B cell (primary cell): ENCODE results near the gene RGS6. TPM values are rescaled to one million over a fixed set of nuclear protein-coding genes. Genes with fewer than 3 reads are reported as not detected.

Experiments
- ATAC-seq: fragments of 200-7000 bp; cut with Tn5 transposase; one replicate; pipeline ENCODE4 v1.10.0; 2021; ENCODE audit warnings: low read depth, mild to moderate bottlenecking, moderate number of reproducible peaks, moderate library complexity
- CTCF ChIA-PET: fragments of 350-600 bp; sonication (Branson Sonifier 250); formaldehyde crosslinking; loops from one replicate; lab custom pipeline; 2021; ENCODE audit warnings: antibody characterized with exemption, inconsistent platforms; lab: Charles Lee
- POLR2A ChIA-PET: fragments of 350-600 bp; sonication (Branson Sonifier 250); formaldehyde crosslinking; loops from one replicate; lab custom pipeline; 2021; ENCODE audit warnings: antibody characterized with exemption; lab: Charles Lee
- DNase-seq: peaks from one replicate; pipeline ENCODE4 v3.0.0; 2013
- H2AFZ ChIP-seq: 2 replicates; pipeline ENCODE4 v1.6.1; 2012; ENCODE audit warnings: mild to moderate bottlenecking, low read depth, low read length; ENCODE audit not compliant: insufficient read depth, poor library complexity, severe bottlenecking
- H3K27ac ChIP-seq, 2 donors: 1 replicate in 1 of 2; 2 replicates in 1 of 2; pipeline ENCODE4 v1.5.1; 2012 to 2013; ENCODE audit warnings: low read length in 2 of 2, mild to moderate bottlenecking in 2 of 2, moderate library complexity in 1 of 2
- H3K27me3 ChIP-seq, 4 experiments: fragments of 200-600 bp in 1 of 4; sonication (generic) in 1 of 4; replicated peaks in 1 of 4; 1 replicate in 2 of 4; 2 replicates in 2 of 4; pipeline versions ENCODE4 v1.6.1 to v1.7.0; 2013 to 2016; ENCODE audit warnings: low read length in 3 of 4, mild to moderate bottlenecking in 2 of 4, mixed read lengths in 1 of 4, moderate library complexity in 1 of 4; ENCODE audit not compliant: insufficient read depth in 4 of 4, control insufficient read depth in 3 of 4; ENCODE audit errors: control extremely low read depth in 1 of 4
- H3K36me3 ChIP-seq, 2 experiments: replicated peaks in 1 of 2; 1 replicate in 1 of 2; 2 replicates in 1 of 2; pipeline versions ENCODE4 v1.6.1 to v1.7.1; 2013; ENCODE audit warnings: low read length in 1 of 2; ENCODE audit not compliant: insufficient read depth in 2 of 2, control insufficient read depth in 1 of 2; ENCODE audit errors: control extremely low read depth in 1 of 2, extremely low read depth in 1 of 2
- H3K4me1 ChIP-seq, 2 donors: fragments of 200-600 bp in 1 of 2; sonication (generic) in 1 of 2; 1 replicate in 1 of 2; 2 replicates in 1 of 2; pipeline versions ENCODE4 v1.5.1 to v1.6.1; 2013 to 2017; ENCODE audit warnings: low read length in 2 of 2; ENCODE audit not compliant: control insufficient read depth in 2 of 2, insufficient read depth in 2 of 2
- H3K4me2 ChIP-seq: replicated peaks from 2 replicates; pipeline ENCODE3; 2012; ENCODE audit warnings: mild to moderate bottlenecking, low read depth, low read length; ENCODE audit not compliant: poor library complexity, severe bottlenecking
- H3K4me3 ChIP-seq, 5 experiments: fragments of 200-600 bp in 1 of 5; sonication (generic) in 1 of 5; 1 replicate in 3 of 5; 2 replicates in 2 of 5; pipeline versions ENCODE4 v1.5.1 to v1.7.0; 2011 to 2016; ENCODE audit warnings: low read length in 4 of 5, mild to moderate bottlenecking in 4 of 5, low read depth in 2 of 5, control low read depth in 1 of 5, moderate library complexity in 1 of 5; ENCODE audit not compliant: insufficient read depth in 1 of 5; ENCODE audit errors: control extremely low read depth in 1 of 5, extremely low read depth in 1 of 5
- H3K79me2 ChIP-seq: fragments of 200-600 bp; sonication (generic); one replicate; pipeline ENCODE4 v1.6.0; 2016; ENCODE audit warnings: low read length; ENCODE audit not compliant: control insufficient read depth, insufficient read depth
- H3K9ac ChIP-seq: fragments of 200-600 bp; sonication (generic); 2 replicates; pipeline ENCODE4 v1.6.1; 2017; ENCODE audit warnings: mild to moderate bottlenecking, low read length, moderate library complexity
- H3K9me3 ChIP-seq, 3 donors: one replicate each; pipeline versions ENCODE4 v1.6.1 to v1.7.1; 2013; ENCODE audit warnings: low read length in 2 of 3; ENCODE audit not compliant: control insufficient read depth in 2 of 3, insufficient read depth in 1 of 3; ENCODE audit errors: control extremely low read depth in 1 of 3
- H4K20me1 ChIP-seq: 2 replicates; pipeline ENCODE4 v1.6.0; 2012; ENCODE audit warnings: mild to moderate bottlenecking, low read length; ENCODE audit not compliant: insufficient read depth, control insufficient read depth, poor library complexity, severe bottlenecking
- H3K27ac Mint-ChIP-seq: one replicate; pipeline ENCODE4 v1.8.0; 2021; ENCODE audit warnings: mixed read lengths
- H3K27me3 Mint-ChIP-seq: one replicate; pipeline ENCODE4 v1.8.0; 2021; ENCODE audit warnings: mixed read lengths
- H3K4me1 Mint-ChIP-seq: one replicate; pipeline ENCODE4 v1.8.0; 2021; ENCODE audit warnings: mixed read lengths
- H3K4me3 Mint-ChIP-seq: one replicate; pipeline ENCODE4 v1.8.0; 2021; ENCODE audit warnings: mixed read lengths
- H3K9me3 Mint-ChIP-seq: one replicate; pipeline ENCODE4 v1.8.0; 2022; ENCODE audit warnings: mixed read lengths; ENCODE audit not compliant: insufficient read depth
- CTCF ChIP-seq: fragments of 200-600 bp; IDR thresholded peaks from one replicate; pipeline ENCODE4 v1.8.0; 2022; ENCODE audit warnings: antibody characterized with exemption, mild to moderate bottlenecking
- EZH2 ChIP-seq: IDR thresholded peaks from 2 replicates; pipeline ENCODE4 v1.6.1; 2012; ENCODE audit warnings: borderline replicate concordance, low read depth, mild to moderate bottlenecking, moderate library complexity, low read length; ENCODE audit not compliant: insufficient read depth, poor library complexity, severe bottlenecking
- WGBS: methylation state at CpG from one replicate; pipeline ENCODE4 v1.1.5; 2013; ENCODE audit warnings: missing lambda C conversion rate; ENCODE audit not compliant: insufficient coverage; 5-methylcytosine and 5-hydroxymethylcytosine counted together
- intact Hi-C: fragments of 100-400 bp; cut with micrococcal nuclease; formaldehyde crosslinking; loops from one replicate; pipeline ENCODE4 v1.10.0; 2022
- polyA plus RNA-seq: library from polyadenylated mRNA; depleted of rRNA; stranded (reverse); fragments of >200 nt; gene quantifications from 2 replicates; pipeline ENCODE4 v1.2.3, GENCODE V29; 2012
- total RNA-seq, 2 donors: library from RNA; stranded (reverse); fragments of 120-200 nt in 1 of 2; gene quantifications; 1 replicate in 1 of 2; 2 replicates in 1 of 2; pipeline versions ENCODE4 v1.2.3 to v1.2.4, GENCODE V29; 2013 to 2022

RGS6 gene
- total and polyA plus RNA-seq, 2 donors (not counting 1 experiment from before 2014, with no cell fraction given), result 0.07 TPM; not detected in 1

GRCh38 chr14:72060917-72061316, 128.7 kb downstream of the RGS6 start:
- CTCF ChIA-PET, result no interaction called here
- H3K4me3 ChIP-seq, result no peak overlapping the region
- no peak overlapping the region for H3K27ac ChIP-seq
- H3K4me2 ChIP-seq, result no peak overlapping the region
- Mint-ChIP-seq H3K4me3 (no peak overlapping the region), H3K27ac (no peak overlapping the region), H3K9me3 (no peaks in the 10 kb centered on the region), H3K4me1 (no peaks in the 10 kb centered on the region), H3K27me3 (peaks cover 17% of the 10 kb centered on the region)
- H3K79me2 ChIP-seq, result no peaks in the 10 kb centered on the region
- ATAC-seq (no peak), DNase-seq (no peak)
- no peaks in the 10 kb centered on the region for H3K9me3 ChIP-seq
- no peaks in the 10 kb centered on the region for H3K4me1 ChIP-seq
- H3K27me3 ChIP-seq, result no peaks in the 10 kb centered on the region
- H3K36me3 ChIP-seq, result no peaks in the 10 kb centered on the region
- TF ChIP-seq CTCF (no peak), EZH2 (no peak)
- no CpG with 5 or more reads among the region's 1 CpG for WGBS
- no peak overlapping the region for H3K9ac ChIP-seq
- no peaks in the 10 kb centered on the region for H4K20me1 ChIP-seq
- POLR2A ChIA-PET, result no interaction called here
- intact Hi-C loops, result no loop called here
- no peak overlapping the region for H2AFZ ChIP-seq

GRCh38 chr14:72061718-72062117, 129.5 kb downstream of the RGS6 start:
- intact Hi-C loops, result no loop called here
- Histone ChIP-seq H4K20me1 (no peaks in the 10 kb centered on the region), H3K79me2 (no peaks in the 10 kb centered on the region), H3K9ac (no peak overlapping the region), H3K9me3 (no peaks in the 10 kb centered on the region), H3K4me3 (no peak overlapping the region), H3K27ac (no peak overlapping the region), H3K27me3 (no peaks in the 10 kb centered on the region), H3K4me1 (no peaks in the 10 kb centered on the region), H2AFZ (no peak overlapping the region), H3K4me2 (no peak overlapping the region), H3K36me3 (no peaks in the 10 kb centered on the region)
- Mint-ChIP-seq H3K9me3 (no peaks in the 10 kb centered on the region), H3K27me3 (peaks cover 14% of the 10 kb centered on the region), H3K4me3 (no peak overlapping the region), H3K27ac (no peak overlapping the region), H3K4me1 (no peaks in the 10 kb centered on the region)
- ATAC-seq (no peak), DNase-seq (no peak)
- TF ChIP-seq EZH2 (no peak), CTCF (no peak)
- POLR2A ChIA-PET, result no interaction called here
- no CpG with 5 or more reads among the region's 1 CpG for WGBS
- CTCF ChIA-PET, result no interaction called here
